HG02840 (cell line): ENCODE results near the gene IFT172.
"Not testable (repeated sequence)": the region's sequence is repeated elsewhere in the genome, so short reads cannot be mapped to it uniquely, and the experiment has no call there.

Source experiments
- ATAC-seq: cut with Tn5 transposase; IDR thresholded peaks from one replicate; pipeline ENCODE4 v1.9.1; 2021; ENCODE audit warnings: mild to moderate bottlenecking, moderate library complexity, moderate number of reproducible peaks; ENCODE audit not compliant: unreplicated experiment, low FRiP score

IFT172 gene

GRCh38 chr2:27489498-27490397, at the start of gene IFT172:
Gene IFT172 (minus strand): TSS chr2:27489743. CDS start chr2:27489653, 90 bp downstream.
- peak; percentile 94 for ATAC-seq

- not testable (repeated sequence) for ATAC-seq
Measured at GRCh38 chr2:27538839-27539450, 49.4 kb upstream of the IFT172 start.

GRCh38 chr2:27537287-27537686, 47.7 kb upstream of the IFT172 start:
- no peak for ATAC-seq

GRCh38 chr2:27531983-27532382, 42.4 kb upstream of the IFT172 start:
- ATAC-seq = no peak

- ATAC-seq = no peak
Measured at GRCh38 chr2:27527182-27527581, 37.6 kb upstream of the IFT172 start.

- ATAC-seq = no peak
Measured at GRCh38 chr2:27522400-27522945, 32.9 kb upstream of the IFT172 start.

- no peak for ATAC-seq
Measured at GRCh38 chr2:27520316-27520715, 30.8 kb upstream of the IFT172 start.

GRCh38 chr2:27518782-27519113, 29.2 kb upstream of the IFT172 start:
- ATAC-seq = no peak

- ATAC-seq = no peak
Measured at GRCh38 chr2:27518113-27518781, 28.7 kb upstream of the IFT172 start.

GRCh38 chr2:27509326-27509725, 19.8 kb upstream of the IFT172 start:
- ATAC-seq = no peak

GRCh38 chr2:27507293-27507692, 17.8 kb upstream of the IFT172 start:
- no peak for ATAC-seq

- ATAC-seq = no peak
Measured at GRCh38 chr2:27506587-27506986, 17.0 kb upstream of the IFT172 start.

GRCh38 chr2:27502142-27502541, 12.6 kb upstream of the IFT172 start:
- no peak for ATAC-seq

- ATAC-seq = no peak
Measured at GRCh38 chr2:27501042-27501441, 11.5 kb upstream of the IFT172 start.

- ATAC-seq = no peak
Measured at GRCh38 chr2:27498975-27499374, 9.4 kb upstream of the IFT172 start.

- no peak for ATAC-seq
Measured at GRCh38 chr2:27497288-27497627, 7.7 kb upstream of the IFT172 start.

- no peak for ATAC-seq
Measured at GRCh38 chr2:27496357-27497287, 7.1 kb upstream of the IFT172 start, which contains the start of gene GCKR. Gene GCKR (plus strand): TSS chr2:27496839. CDS start chr2:27496905, 66 bp downstream.

- no peak for ATAC-seq
Measured at GRCh38 chr2:27495840-27496356, 6.4 kb upstream of the IFT172 start.

- ATAC-seq = no peak
Measured at GRCh38 chr2:27494944-27495554, 5.5 kb upstream of the IFT172 start, which contains the start of gene FNDC4. Gene FNDC4 (minus strand): TSS chr2:27495200. CDS start chr2:27494679, 521 bp downstream.
